NCI-H345 treated with DMSO at 0.1 percent for 48 hours (cell line): ENCODE measurements around the gene RP9.
"Not testable (repeated sequence)": the region's sequence is repeated elsewhere in the genome, so short reads cannot be mapped to it uniquely, and the experiment has no call there.

Source experiments
- DNase-seq: peaks from one replicate; lab custom pipeline; 2025; ENCODE audit not compliant: unreplicated experiment; lab: John Stamatoyannopoulos, UW

RP9 gene

GRCh38 chr7:33107136-33108066 lies 1.8 kb downstream of the RP9 start:
- DNase-seq: peak; percentile 35

- no peak for DNase-seq
Measured at GRCh38 chr7:33101906-33102305, 7.3 kb downstream of the RP9 start.

GRCh38 chr7:33100770-33101169 lies 8.4 kb downstream of the RP9 start:
- no peak for DNase-seq

- no peak for DNase-seq
Measured at GRCh38 chr7:33099154-33099940, 9.9 kb downstream of the RP9 start.

GRCh38 chr7:33094745-33095275 lies 14.4 kb downstream of the RP9 start:
- DNase-seq: not testable (repeated sequence)

GRCh38 chr7:33093266-33093665 lies 15.9 kb downstream of the RP9 start:
- DNase-seq: no peak

GRCh38 chr7:33091641-33092191 lies 17.5 kb downstream of the RP9 start:
- no peak for DNase-seq

GRCh38 chr7:33091111-33091531 lies 18.1 kb downstream of the RP9 start:
- DNase-seq: no peak

- DNase-seq: no peak
Measured at GRCh38 chr7:33089142-33089541, 20.1 kb downstream of the RP9 start.

- no peak for DNase-seq
Measured at GRCh38 chr7:33087858-33088257, 21.3 kb downstream of the RP9 start.

GRCh38 chr7:33087356-33087755 lies 21.8 kb downstream of the RP9 start:
- DNase-seq: no peak

GRCh38 chr7:33079763-33080690 lies 29.2 kb downstream of the RP9 start:
- no peak for DNase-seq

GRCh38 chr7:33079096-33079495 lies 30.1 kb downstream of the RP9 start:
- no peak for DNase-seq

GRCh38 chr7:33076737-33077136 lies 32.5 kb downstream of the RP9 start:
- DNase-seq: no peak

GRCh38 chr7:33075818-33076518 lies 33.2 kb downstream of the RP9 start:
- no peak for DNase-seq

- no peak for DNase-seq
Measured at GRCh38 chr7:33073243-33073642, 36.0 kb downstream of the RP9 start.

- DNase-seq: no peak
Measured at GRCh38 chr7:33072471-33072870, 36.7 kb downstream of the RP9 start.

GRCh38 chr7:33070831-33071230 lies 38.4 kb downstream of the RP9 start:
- no peak for DNase-seq

GRCh38 chr7:33070277-33070676 lies 38.9 kb downstream of the RP9 start:
- DNase-seq: no peak

GRCh38 chr7:33067921-33068320 lies 41.3 kb downstream of the RP9 start:
- no peak for DNase-seq
